ENCODE data around the gene SPG7.
"Not testable (repeated sequence)": the region's sequence is repeated elsewhere in the genome, so short reads cannot be mapped to it uniquely, and the experiment has no call there.

The SPG7 gene

DNA sequence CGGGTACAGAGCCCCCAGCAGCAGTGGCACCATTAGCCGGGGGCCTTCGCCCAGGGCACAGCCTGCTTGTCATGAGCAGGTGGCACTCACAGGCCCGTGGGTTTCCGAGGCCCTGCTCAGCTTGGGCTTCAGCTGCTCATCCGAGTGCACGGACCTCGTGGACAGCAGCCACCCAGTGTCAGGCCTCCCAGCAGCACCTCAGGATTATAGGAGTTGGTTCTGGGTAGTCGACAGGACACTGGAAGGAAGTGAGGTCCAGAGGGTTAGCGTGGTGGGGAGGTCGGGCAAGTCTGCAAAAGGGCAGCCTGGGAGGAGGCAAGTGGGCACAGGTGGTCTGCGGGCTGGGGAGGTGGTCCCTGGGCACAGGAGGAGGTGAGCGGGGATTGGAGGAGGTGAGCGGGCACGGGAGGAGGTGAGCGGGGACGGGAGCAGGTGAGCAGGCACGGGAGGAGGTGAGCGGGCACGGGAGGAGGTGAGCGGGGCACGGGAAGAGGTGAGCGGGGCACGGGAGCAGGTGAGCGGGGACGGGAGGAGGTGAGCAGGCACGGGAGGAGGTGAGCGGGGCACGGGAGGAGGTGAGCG, 62.2 kb downstream of the SPG7 start:
- H3K79me1 ChIP-seq (ENCODE audit: low read depth, low read length) = no peaks in the 10 kb centered on the region
- peak overlapping the region; percentile 49 for H2AK5ac ChIP-seq (ENCODE audit: low read depth, low read length)
- peak overlapping the region; percentile 90 for H2BK12ac ChIP-seq (ENCODE audit: low read length)
- no peak overlapping the region for H3K4ac ChIP-seq (ENCODE audit: low read length)
- no peaks in the 10 kb centered on the region for H3K9me3 ChIP-seq (replicated peaks in 1 of 2; ENCODE audit: control insufficient read depth in 2 of 2, insufficient read depth in 1 of 2, low read depth in 1 of 2, low read length in 2 of 2)
- no peak overlapping the region for H2BK120ac ChIP-seq (ENCODE audit: low read depth, low read length)
- no peak overlapping the region for H3K9ac ChIP-seq (ENCODE audit: low read depth, low read length, poor library complexity)
- H3K14ac ChIP-seq (ENCODE audit: low read length) = peak overlapping the region; percentile 89
- H2AFZ ChIP-seq (ENCODE audit: low read length) = no peak overlapping the region
- H4K8ac ChIP-seq (ENCODE audit: low read depth, low read length) = no peak overlapping the region
- H3K4me1 ChIP-seq (ENCODE audit: control insufficient read depth in 2 of 2, insufficient read depth in 1 of 2, low read depth in 1 of 2, low read length in 2 of 2) = peaks cover 2 to 9% of the 10 kb centered on the region in 2 donors
- H3K27ac ChIP-seq (replicated peaks; ENCODE audit: low read length) = no peak overlapping the region
- H3K27me3 ChIP-seq (ENCODE audit: control insufficient read depth in 3 of 3, insufficient read depth in 3 of 3, low read depth in 1 of 3, low read length in 3 of 3) = peaks cover 7 to 15% (median 7%) of the 10 kb centered on the region in 3 experiments
- no peaks in the 10 kb centered on the region for H3K36me3 ChIP-seq (replicated peaks in 1 of 2; ENCODE audit: control insufficient read depth in 2 of 2, insufficient read depth in 2 of 2, low read length in 2 of 2)
- DNase-seq (ENCODE audit: low spot score) = no peak
- H3K4me3 ChIP-seq (ENCODE audit: low read length in 2 of 2) = no peak overlapping the region
- no CpG with 5 or more reads among the region's 30 CpGs for WGBS, 2 donors (ENCODE audit: extremely low coverage in 2 of 2, insufficient read length in 2 of 2, insufficient replicate concordance in 1 of 2)
- H2BK5ac ChIP-seq (ENCODE audit: low read length) = no peak overlapping the region
- H3K4me2 ChIP-seq (ENCODE audit: insufficient read depth, low read length, poor library complexity, severe bottlenecking) = no peak overlapping the region
- H4K91ac ChIP-seq (ENCODE audit: low read depth, low read length, poor library complexity) = no peak overlapping the region
- H2BK15ac ChIP-seq (ENCODE audit: low read length) = peak overlapping the region; percentile 85
- H3K18ac ChIP-seq (ENCODE audit: low read length) = peak overlapping the region; percentile 28
- peak overlapping the region; percentile 73 for H3K23ac ChIP-seq (ENCODE audit: low read depth, low read length, poor library complexity)

DNA sequence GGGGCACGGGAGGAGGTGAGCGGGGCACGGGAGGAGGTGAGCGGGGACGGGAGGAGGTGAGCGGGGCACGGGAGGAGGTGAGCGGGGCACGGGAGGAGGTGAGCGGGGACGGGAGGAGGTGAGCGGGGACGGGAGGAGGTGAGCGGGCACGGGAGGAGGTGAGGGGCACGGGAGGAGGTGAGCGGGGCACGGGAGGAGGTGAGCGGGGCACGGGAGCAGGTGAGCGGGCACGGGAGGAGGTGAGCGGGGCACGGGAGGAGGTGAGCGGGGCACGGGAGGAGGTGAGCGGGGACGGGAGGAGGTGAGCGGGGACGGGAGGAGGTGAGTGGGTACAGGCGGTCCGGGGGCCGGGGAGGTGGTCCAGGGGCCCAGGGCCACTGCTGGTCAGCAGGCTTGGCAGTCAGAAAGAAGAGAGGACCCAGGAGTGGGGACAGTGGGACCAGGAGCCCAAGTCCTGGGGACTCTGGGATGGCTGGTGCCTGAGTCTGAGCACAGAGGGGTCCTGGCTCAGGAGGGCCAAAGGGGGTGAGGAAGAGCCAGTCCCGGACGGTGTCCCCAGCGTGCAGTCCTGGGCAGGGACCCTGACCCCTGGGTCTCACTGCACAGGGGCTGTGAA, 62.9 kb downstream of the SPG7 start:
- H3K4ac ChIP-seq (ENCODE audit: low read length); H4K91ac ChIP-seq (ENCODE audit: low read depth, low read length, poor library complexity); H2BK15ac ChIP-seq (ENCODE audit: low read length); H3K27ac ChIP-seq (replicated peaks; ENCODE audit: low read length); H3K4me1 ChIP-seq (ENCODE audit: control insufficient read depth in 2 of 2, insufficient read depth in 1 of 2, low read depth in 1 of 2, low read length in 2 of 2); H3K4me3 ChIP-seq (ENCODE audit: low read length in 2 of 2); H4K8ac ChIP-seq (ENCODE audit: low read depth, low read length); H3K9me3 ChIP-seq (replicated peaks in 1 of 2; ENCODE audit: control insufficient read depth in 2 of 2, insufficient read depth in 1 of 2, low read depth in 1 of 2, low read length in 2 of 2); H2AFZ ChIP-seq (ENCODE audit: low read length); H3K4me2 ChIP-seq (ENCODE audit: insufficient read depth, low read length, poor library complexity, severe bottlenecking); DNase-seq (ENCODE audit: low spot score); H2BK120ac ChIP-seq (ENCODE audit: low read depth, low read length); H3K36me3 ChIP-seq (replicated peaks in 1 of 2; ENCODE audit: control insufficient read depth in 2 of 2, insufficient read depth in 2 of 2, low read length in 2 of 2); H3K23ac ChIP-seq (ENCODE audit: low read depth, low read length, poor library complexity); H3K79me1 ChIP-seq (ENCODE audit: low read depth, low read length): not testable (repeated sequence)
- H3K14ac ChIP-seq (ENCODE audit: low read length) = peak overlapping the region; percentile 82
- peaks cover 12 to 21% (median 12%) of the 10 kb centered on the region in 3 experiments for H3K27me3 ChIP-seq (ENCODE audit: control insufficient read depth in 3 of 3, insufficient read depth in 3 of 3, low read depth in 1 of 3, low read length in 3 of 3)
- no CpG with 5 or more reads among the region's 36 CpGs for WGBS, 2 donors (ENCODE audit: extremely low coverage in 2 of 2, insufficient read length in 2 of 2, insufficient replicate concordance in 1 of 2)
- peak overlapping the region; percentile 5 for H2BK5ac ChIP-seq (ENCODE audit: low read length)
- peak overlapping the region; percentile 91 for H2AK5ac ChIP-seq (ENCODE audit: low read depth, low read length)
- H3K18ac ChIP-seq (ENCODE audit: low read length) = peak overlapping the region; percentile 57
- H2BK12ac ChIP-seq (ENCODE audit: low read length) = peak overlapping the region; percentile 41
- peak overlapping the region; percentile 60 for H3K9ac ChIP-seq (ENCODE audit: low read depth, low read length, poor library complexity)

DNA sequence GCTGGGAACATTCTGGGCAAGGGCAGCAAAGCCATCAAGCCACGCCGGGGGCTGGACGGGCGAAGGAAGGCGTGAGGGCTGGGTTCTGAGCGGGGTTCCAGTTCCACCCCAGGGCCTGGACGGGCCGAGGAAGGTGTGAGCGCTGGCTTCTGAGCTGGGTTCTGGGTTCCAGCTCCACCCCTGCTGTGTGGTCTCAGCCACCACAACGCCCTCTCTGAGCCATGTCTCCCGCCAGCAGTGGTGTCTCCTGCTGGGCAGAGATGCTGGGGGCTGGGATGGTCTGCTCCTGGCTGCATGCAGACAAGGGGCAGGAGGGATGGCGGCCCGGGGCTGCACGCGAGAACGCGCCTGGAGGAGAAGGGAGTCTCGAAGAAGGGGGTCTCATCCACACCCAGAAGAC, 63.4 kb downstream of the SPG7 start:
- Histone ChIP-seq H2BK120ac (ENCODE audit: low read depth, low read length) (no peak overlapping the region), H3K27ac (replicated peaks; ENCODE audit: low read length) (no peak overlapping the region), H2BK5ac (ENCODE audit: low read length) (peak overlapping the region; percentile 5), H3K23ac (ENCODE audit: low read depth, low read length, poor library complexity) (peak overlapping the region; percentile 3), H4K8ac (ENCODE audit: low read depth, low read length) (no peak overlapping the region), H2BK12ac (ENCODE audit: low read length) (peak overlapping the region; percentile 41), H3K4me2 (ENCODE audit: insufficient read depth, low read length, poor library complexity, severe bottlenecking) (no peak overlapping the region), H3K9me3 (replicated peaks in 1 of 2; ENCODE audit: control insufficient read depth in 2 of 2, insufficient read depth in 1 of 2, low read depth in 1 of 2, low read length in 2 of 2) (no peaks in the 10 kb centered on the region), H3K79me1 (ENCODE audit: low read depth, low read length) (no peaks in the 10 kb centered on the region), H3K27me3 (ENCODE audit: control insufficient read depth in 3 of 3, insufficient read depth in 3 of 3, low read depth in 1 of 3, low read length in 3 of 3) (peaks cover 17 to 26% (median 18%) of the 10 kb centered on the region in 3 experiments), H2AFZ (ENCODE audit: low read length) (no peak overlapping the region), H3K9ac (ENCODE audit: low read depth, low read length, poor library complexity) (peak overlapping the region; percentile 60), H3K4me3 (ENCODE audit: low read length in 2 of 2) (no peak overlapping the region), H3K4ac (ENCODE audit: low read length) (peak overlapping the region; percentile 76), H3K4me1 (ENCODE audit: control insufficient read depth in 2 of 2, insufficient read depth in 1 of 2, low read depth in 1 of 2, low read length in 2 of 2) (peaks cover 2 to 4% of the 10 kb centered on the region in 2 donors), H2AK5ac (ENCODE audit: low read depth, low read length) (peak overlapping the region; percentile 91), H4K91ac (ENCODE audit: low read depth, low read length, poor library complexity) (no peak overlapping the region), H3K36me3 (replicated peaks in 1 of 2; ENCODE audit: control insufficient read depth in 2 of 2, insufficient read depth in 2 of 2, low read length in 2 of 2) (no peaks in the 10 kb centered on the region), H2BK15ac (ENCODE audit: low read length) (peak overlapping the region; percentile 58), H3K18ac (ENCODE audit: low read length) (peak overlapping the region; percentile 57), H3K14ac (ENCODE audit: low read length) (peak overlapping the region; percentile 82)
- no peak for DNase-seq (ENCODE audit: low spot score)
- no CpG with 5 or more reads among the region's 18 CpGs for WGBS, 2 donors (ENCODE audit: extremely low coverage in 2 of 2, insufficient read length in 2 of 2, insufficient replicate concordance in 1 of 2)

DNA sequence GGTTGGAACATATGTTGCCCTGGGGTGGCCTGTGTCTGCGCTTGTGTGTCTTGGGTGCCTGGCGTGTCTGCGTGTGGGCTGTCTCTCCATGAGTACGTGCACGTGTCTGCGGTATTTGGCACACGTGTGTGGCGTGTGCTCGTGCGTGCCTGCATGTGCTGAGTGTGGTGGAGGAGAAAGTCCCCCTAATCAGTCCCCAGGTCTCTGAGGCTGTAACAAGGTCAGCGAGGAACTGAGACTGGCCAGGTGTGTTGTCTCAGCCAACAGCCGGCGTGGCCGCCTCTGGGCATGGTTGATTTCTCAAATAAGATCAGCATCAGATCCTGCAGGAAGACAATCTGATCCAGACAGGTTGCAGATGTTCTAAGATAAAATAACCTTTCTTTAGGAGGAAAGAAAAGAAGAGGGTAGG, 63.9 kb downstream of the SPG7 start:
- no peaks in the 10 kb centered on the region for H3K9me3 ChIP-seq (replicated peaks in 1 of 2; ENCODE audit: control insufficient read depth in 2 of 2, insufficient read depth in 1 of 2, low read depth in 1 of 2, low read length in 2 of 2)

More for the DNA sequence above, 63.9 kb downstream of the SPG7 start:
- Histone ChIP-seq H3K4ac (ENCODE audit: low read length) (peak overlapping the region; percentile 76), H3K23ac (ENCODE audit: low read depth, low read length, poor library complexity) (peak overlapping the region; percentile 3), H3K14ac (ENCODE audit: low read length) (no peak overlapping the region), H3K4me1 (ENCODE audit: control insufficient read depth in 2 of 2, insufficient read depth in 1 of 2, low read depth in 1 of 2, low read length in 2 of 2) (peaks cover 2 to 4% of the 10 kb centered on the region in 2 donors), H2BK5ac (ENCODE audit: low read length) (peak overlapping the region; percentile 5), H3K36me3 (replicated peaks in 1 of 2; ENCODE audit: control insufficient read depth in 2 of 2, insufficient read depth in 2 of 2, low read length in 2 of 2) (no peaks in the 10 kb centered on the region), H2AK5ac (ENCODE audit: low read depth, low read length) (peak overlapping the region; percentile 91), H4K91ac (ENCODE audit: low read depth, low read length, poor library complexity) (no peak overlapping the region), H2AFZ (ENCODE audit: low read length) (peak overlapping the region; percentile 75), H3K79me1 (ENCODE audit: low read depth, low read length) (no peaks in the 10 kb centered on the region), H3K27ac (replicated peaks; ENCODE audit: low read length) (no peak overlapping the region), H3K4me3 (ENCODE audit: low read length in 2 of 2) (no peak overlapping the region), H3K9ac (ENCODE audit: low read depth, low read length, poor library complexity) (peak overlapping the region; percentile 60), H3K4me2 (ENCODE audit: insufficient read depth, low read length, poor library complexity, severe bottlenecking) (no peak overlapping the region), H2BK120ac (ENCODE audit: low read depth, low read length) (no peak overlapping the region), H3K18ac (ENCODE audit: low read length) (no peak overlapping the region), H2BK15ac (ENCODE audit: low read length) (no peak overlapping the region), H3K27me3 (ENCODE audit: control insufficient read depth in 3 of 3, insufficient read depth in 3 of 3, low read depth in 1 of 3, low read length in 3 of 3) (peaks cover 21 to 31% (median 21%) of the 10 kb centered on the region in 3 experiments), H4K8ac (ENCODE audit: low read depth, low read length) (no peak overlapping the region), H2BK12ac (ENCODE audit: low read length) (peak overlapping the region; percentile 10)
- no CpG with 5 or more reads among the region's 14 CpGs for WGBS, 2 donors (ENCODE audit: extremely low coverage in 2 of 2, insufficient read length in 2 of 2, insufficient replicate concordance in 1 of 2)
- DNase-seq (ENCODE audit: low spot score) = no peak
